ENCODE data around the gene PHYHIPL.

Gene PHYHIPL

DNA sequence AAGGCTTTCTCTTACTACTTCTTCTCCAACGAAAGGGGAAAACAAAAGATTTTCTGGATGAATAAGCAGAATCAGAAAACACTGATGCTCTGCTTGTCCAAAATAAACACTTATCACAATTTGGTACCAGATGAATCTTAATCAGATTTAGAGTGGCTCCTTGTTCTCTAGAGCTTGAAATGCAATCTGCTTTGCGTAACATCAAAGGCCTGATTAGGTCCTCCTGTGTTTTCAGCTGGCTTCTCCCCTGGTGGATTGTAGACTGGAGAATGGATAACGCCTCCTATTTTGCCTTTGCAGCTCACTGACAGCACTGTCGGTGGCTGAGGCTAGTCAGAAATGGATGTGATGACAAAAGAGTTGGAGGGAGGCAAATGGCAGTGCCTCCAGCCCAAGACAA lies 94.7 kb downstream of the PHYHIPL start:
- H3K4me3 Mint-ChIP-seq = no peak overlapping the region
- no peaks in the 10 kb centered on the region for H3K27me3 Mint-ChIP-seq
- H3K36me3 Mint-ChIP-seq (ENCODE audit: insufficient read depth) = no peaks in the 10 kb centered on the region
- DNase-seq (ENCODE audit: low spot score in 2 of 2) = no peak
- ATAC-seq (replicated peaks; ENCODE audit: extremely low read depth, poor library complexity, severe bottlenecking) = no peak
- no peaks in the 10 kb centered on the region for H3K4me1 Mint-ChIP-seq
- no peak overlapping the region for H3K27ac Mint-ChIP-seq (ENCODE audit: low read depth)
- peaks cover 26% of the 10 kb centered on the region for H3K9me3 Mint-ChIP-seq

DNA sequence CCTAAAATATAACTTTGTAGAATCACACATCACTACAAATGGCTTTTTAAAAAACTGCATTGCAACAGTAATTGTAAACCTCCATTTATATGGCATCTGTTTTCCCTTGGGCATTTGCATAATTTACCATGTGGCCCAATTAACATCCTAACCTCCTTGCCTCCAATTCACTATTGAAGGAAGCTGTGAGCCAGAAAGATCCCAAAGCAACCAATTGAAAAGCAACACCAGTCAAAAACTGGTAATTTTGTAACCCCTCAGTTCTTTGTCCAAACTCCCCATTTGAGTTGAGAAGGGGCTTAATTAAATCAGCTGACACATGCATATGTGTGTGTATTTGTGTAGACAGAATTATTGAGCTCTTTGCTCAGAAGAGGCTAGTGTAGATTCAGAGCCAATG lies 95.6 kb downstream of the PHYHIPL start:
- H3K4me1 Mint-ChIP-seq = no peaks in the 10 kb centered on the region
- peaks cover 30% of the 10 kb centered on the region for H3K9me3 Mint-ChIP-seq
- no peaks in the 10 kb centered on the region for H3K36me3 Mint-ChIP-seq (ENCODE audit: insufficient read depth)
- no peaks in the 10 kb centered on the region for H3K27me3 Mint-ChIP-seq
- DNase-seq (ENCODE audit: low spot score in 2 of 2) (no peak), ATAC-seq (replicated peaks; ENCODE audit: extremely low read depth, poor library complexity, severe bottlenecking) (no peak)
- H3K4me3 Mint-ChIP-seq = no peak overlapping the region
- no peak overlapping the region for H3K27ac Mint-ChIP-seq (ENCODE audit: low read depth)

DNA sequence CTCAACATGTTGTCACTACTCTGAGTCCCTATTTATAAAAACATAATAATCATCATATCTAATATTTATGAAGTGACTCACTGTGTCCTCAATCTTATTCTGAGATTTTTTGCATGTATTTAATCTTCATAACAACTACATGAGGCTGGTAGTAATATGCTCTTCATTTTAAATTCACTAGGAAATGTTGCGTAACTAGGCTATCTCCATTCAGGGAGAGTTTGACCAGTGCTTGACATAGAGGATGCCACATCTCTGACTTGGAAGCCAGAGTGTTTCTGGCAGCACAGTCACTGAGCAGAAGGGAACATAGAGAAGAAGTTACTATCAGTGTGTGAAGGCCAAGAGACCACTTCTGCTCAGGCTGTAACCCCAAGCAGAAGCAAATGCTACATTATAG lies 97.0 kb downstream of the PHYHIPL start:
- H3K9me3 Mint-ChIP-seq = peaks cover 23% of the 10 kb centered on the region
- no peaks in the 10 kb centered on the region for H3K36me3 Mint-ChIP-seq (ENCODE audit: insufficient read depth)
- ATAC-seq (replicated peaks; ENCODE audit: extremely low read depth, poor library complexity, severe bottlenecking) = no peak
- no peaks in the 10 kb centered on the region for H3K27me3 Mint-ChIP-seq
- no peaks in the 10 kb centered on the region for H3K4me1 Mint-ChIP-seq
- H3K4me3 Mint-ChIP-seq = no peak overlapping the region
- H3K27ac Mint-ChIP-seq (ENCODE audit: low read depth) = no peak overlapping the region
- no peak for DNase-seq (ENCODE audit: low spot score in 2 of 2)

DNA sequence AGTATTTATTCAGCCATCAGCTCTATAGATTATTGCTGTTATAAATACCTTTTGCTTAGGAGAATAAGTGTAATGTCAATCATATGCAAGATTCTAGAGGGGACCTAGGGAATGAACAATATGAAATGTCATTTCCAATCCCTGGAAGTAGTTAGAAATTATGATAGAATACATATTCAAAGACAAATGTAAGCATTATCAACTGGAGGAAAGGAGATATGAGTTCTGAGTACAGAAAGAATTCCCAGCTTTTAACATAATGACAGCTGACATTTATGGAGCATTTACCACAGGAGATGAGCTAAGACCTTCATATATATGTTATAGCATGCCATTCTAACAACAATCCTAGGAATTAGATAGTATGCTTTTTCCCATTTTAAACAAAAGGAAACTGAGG lies 99.7 kb downstream of the PHYHIPL start:
- DNase-seq (ENCODE audit: low spot score in 2 of 2) (no peak), ATAC-seq (replicated peaks; ENCODE audit: extremely low read depth, poor library complexity, severe bottlenecking) (no peak)
- Mint-ChIP-seq H3K4me3 (no peak overlapping the region), H3K9me3 (peaks cover 11% of the 10 kb centered on the region), H3K27ac (ENCODE audit: low read depth) (no peak overlapping the region), H3K4me1 (no peaks in the 10 kb centered on the region), H3K27me3 (no peaks in the 10 kb centered on the region), H3K36me3 (ENCODE audit: insufficient read depth) (no peaks in the 10 kb centered on the region)

DNA sequence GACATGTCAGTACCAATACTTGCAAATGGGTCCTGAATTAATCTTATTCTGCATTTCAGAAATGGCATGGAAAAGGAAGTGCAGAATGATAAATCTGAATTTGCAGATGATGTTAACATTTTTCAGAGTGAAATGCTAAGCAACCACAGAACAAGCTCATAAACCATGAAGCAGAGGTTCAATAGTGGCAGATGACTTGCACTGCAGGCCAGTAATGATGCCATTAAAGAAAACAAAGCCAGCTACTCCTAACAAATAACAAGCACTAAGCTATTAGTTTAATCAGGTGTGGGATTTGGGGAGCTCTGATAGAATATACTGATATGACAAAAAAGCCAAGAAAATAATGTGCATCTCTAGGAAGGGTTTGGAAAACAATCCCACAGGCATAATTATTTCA lies 100.5 kb downstream of the PHYHIPL start:
- DNase-seq (ENCODE audit: low spot score in 2 of 2) (no peak), ATAC-seq (replicated peaks; ENCODE audit: extremely low read depth, poor library complexity, severe bottlenecking) (no peak)
- peaks cover 11% of the 10 kb centered on the region for H3K9me3 Mint-ChIP-seq
- no peaks in the 10 kb centered on the region for H3K36me3 Mint-ChIP-seq (ENCODE audit: insufficient read depth)
- H3K27ac Mint-ChIP-seq (ENCODE audit: low read depth) = no peak overlapping the region
- H3K4me3 Mint-ChIP-seq = no peak overlapping the region
- no peaks in the 10 kb centered on the region for H3K27me3 Mint-ChIP-seq
- no peaks in the 10 kb centered on the region for H3K4me1 Mint-ChIP-seq

DNA sequence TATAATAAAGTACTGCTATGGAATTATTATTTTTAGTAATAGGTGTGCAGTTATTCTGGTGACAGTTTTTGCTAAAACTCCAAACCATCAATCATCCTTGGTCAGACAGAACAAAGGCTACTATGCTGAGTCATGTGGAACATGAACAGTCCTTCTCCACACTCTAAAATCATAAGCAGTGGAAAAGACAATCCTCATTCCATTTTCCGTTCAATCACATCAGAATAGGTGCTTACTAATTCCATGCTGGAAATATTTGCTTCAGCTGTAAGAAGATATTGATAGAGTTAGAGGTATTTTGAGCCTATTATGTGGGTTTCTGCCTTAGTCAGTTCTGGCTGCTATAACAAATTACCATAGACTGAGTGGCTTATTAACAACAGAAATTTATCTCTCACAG lies 103.0 kb downstream of the PHYHIPL start:
- Mint-ChIP-seq H3K4me3 (no peak overlapping the region), H3K27me3 (no peaks in the 10 kb centered on the region), H3K36me3 (ENCODE audit: insufficient read depth) (no peaks in the 10 kb centered on the region), H3K4me1 (no peaks in the 10 kb centered on the region), H3K9me3 (peaks cover 11% of the 10 kb centered on the region), H3K27ac (ENCODE audit: low read depth) (no peak overlapping the region)
- ATAC-seq (replicated peaks; ENCODE audit: extremely low read depth, poor library complexity, severe bottlenecking) (no peak), DNase-seq (ENCODE audit: low spot score in 2 of 2) (no peak)

DNA sequence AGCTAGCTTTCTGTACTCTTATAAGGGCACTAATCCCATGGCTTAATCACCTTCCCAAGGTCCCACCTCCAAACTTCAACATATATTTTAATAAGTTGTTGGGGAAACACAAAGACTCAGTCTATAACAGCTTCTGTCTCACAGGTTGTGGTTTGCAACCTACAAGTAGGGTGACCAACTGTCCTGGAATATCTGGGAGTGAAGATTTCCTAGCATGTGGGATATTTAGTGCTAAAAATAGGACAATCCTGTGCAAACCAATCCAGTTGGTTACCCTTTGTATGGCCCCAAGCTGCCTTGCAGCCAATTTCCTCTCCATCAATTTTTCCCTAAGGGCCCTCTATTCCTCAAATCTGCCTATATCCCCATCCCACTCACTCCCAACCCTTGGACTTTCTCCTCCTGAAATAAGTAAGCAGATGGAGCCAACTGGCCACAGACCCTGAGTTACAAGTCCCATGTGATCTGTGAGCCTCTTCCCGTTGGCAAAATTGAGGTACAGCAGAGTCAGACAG lies 103.6 kb downstream of the PHYHIPL start:
- DNase-seq (ENCODE audit: low spot score in 2 of 2) (no peak), ATAC-seq (replicated peaks; ENCODE audit: extremely low read depth, poor library complexity, severe bottlenecking) (no peak)
- peaks cover 11% of the 10 kb centered on the region for H3K9me3 Mint-ChIP-seq
- no peak overlapping the region for H3K27ac Mint-ChIP-seq (ENCODE audit: low read depth)
- H3K27me3 Mint-ChIP-seq = no peaks in the 10 kb centered on the region
- no peaks in the 10 kb centered on the region for H3K36me3 Mint-ChIP-seq (ENCODE audit: insufficient read depth)
- no peaks in the 10 kb centered on the region for H3K4me1 Mint-ChIP-seq
- no peak overlapping the region for H3K4me3 Mint-ChIP-seq

DNA sequence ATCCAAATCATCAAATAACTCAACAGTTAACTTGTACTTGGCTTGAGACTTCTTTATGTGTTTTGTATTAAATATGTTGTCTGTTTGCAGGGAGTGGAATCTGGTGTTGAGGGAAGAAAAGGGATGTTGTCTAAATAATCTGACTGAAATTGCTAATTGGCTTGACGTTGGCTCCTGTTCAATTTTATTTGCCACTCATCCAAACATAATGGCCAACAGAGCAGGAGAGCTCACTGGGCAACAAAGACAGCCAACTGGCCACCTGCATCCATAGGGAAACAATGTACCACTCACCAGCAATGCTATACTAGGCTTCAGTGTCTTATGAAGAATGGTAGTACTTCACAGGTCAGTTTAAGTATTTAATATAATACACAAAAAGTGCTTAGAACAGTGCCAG lies 105.4 kb downstream of the PHYHIPL start:
- H3K27me3 Mint-ChIP-seq = no peaks in the 10 kb centered on the region
- no peak for ATAC-seq (replicated peaks; ENCODE audit: extremely low read depth, poor library complexity, severe bottlenecking)
- H3K4me1 Mint-ChIP-seq = no peaks in the 10 kb centered on the region
- no peak overlapping the region for H3K27ac Mint-ChIP-seq (ENCODE audit: low read depth)
- DNase-seq (ENCODE audit: low spot score in 2 of 2) = no peak
- H3K9me3 Mint-ChIP-seq = peaks cover 5% of the 10 kb centered on the region
- no peaks in the 10 kb centered on the region for H3K36me3 Mint-ChIP-seq (ENCODE audit: insufficient read depth)
- H3K4me3 Mint-ChIP-seq = no peak overlapping the region

DNA sequence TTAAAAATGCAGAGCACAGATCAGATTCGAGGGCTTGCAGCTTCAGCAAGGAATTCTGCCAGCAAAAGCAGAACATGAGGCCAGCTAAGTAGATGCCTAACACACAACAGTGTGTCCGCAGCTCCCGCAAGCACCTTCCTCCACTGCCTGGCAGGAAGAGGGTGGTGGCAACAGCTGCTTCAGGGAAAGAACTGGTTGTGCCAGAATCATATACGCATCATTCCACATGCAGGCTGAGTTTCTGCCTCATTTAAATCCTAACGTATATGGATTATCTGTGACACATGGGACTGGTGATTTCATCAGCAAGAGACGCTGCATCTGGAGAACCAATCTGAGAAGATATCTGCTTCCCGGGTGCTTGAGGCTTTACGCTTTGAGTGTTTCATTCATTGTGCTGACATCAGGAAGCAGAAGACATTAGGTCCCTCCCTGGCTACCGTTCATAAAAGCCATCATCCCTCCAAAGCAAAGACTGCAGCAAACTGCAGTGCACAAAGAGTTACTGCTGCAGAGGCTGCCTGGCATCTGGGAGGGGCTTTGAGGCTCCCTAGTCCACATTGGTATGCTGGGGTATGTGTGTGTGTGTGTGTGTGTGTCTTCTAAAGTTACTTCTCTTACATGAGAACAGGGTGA lies 107.1 kb downstream of the PHYHIPL start:
- ATAC-seq (replicated peaks; ENCODE audit: extremely low read depth, poor library complexity, severe bottlenecking) (no peak), DNase-seq (ENCODE audit: low spot score in 2 of 2) (no peak)
- Mint-ChIP-seq H3K27ac (ENCODE audit: low read depth) (no peak overlapping the region), H3K27me3 (no peaks in the 10 kb centered on the region), H3K36me3 (ENCODE audit: insufficient read depth) (no peaks in the 10 kb centered on the region), H3K9me3 (no peaks in the 10 kb centered on the region), H3K4me3 (no peak overlapping the region), H3K4me1 (no peaks in the 10 kb centered on the region)

DNA sequence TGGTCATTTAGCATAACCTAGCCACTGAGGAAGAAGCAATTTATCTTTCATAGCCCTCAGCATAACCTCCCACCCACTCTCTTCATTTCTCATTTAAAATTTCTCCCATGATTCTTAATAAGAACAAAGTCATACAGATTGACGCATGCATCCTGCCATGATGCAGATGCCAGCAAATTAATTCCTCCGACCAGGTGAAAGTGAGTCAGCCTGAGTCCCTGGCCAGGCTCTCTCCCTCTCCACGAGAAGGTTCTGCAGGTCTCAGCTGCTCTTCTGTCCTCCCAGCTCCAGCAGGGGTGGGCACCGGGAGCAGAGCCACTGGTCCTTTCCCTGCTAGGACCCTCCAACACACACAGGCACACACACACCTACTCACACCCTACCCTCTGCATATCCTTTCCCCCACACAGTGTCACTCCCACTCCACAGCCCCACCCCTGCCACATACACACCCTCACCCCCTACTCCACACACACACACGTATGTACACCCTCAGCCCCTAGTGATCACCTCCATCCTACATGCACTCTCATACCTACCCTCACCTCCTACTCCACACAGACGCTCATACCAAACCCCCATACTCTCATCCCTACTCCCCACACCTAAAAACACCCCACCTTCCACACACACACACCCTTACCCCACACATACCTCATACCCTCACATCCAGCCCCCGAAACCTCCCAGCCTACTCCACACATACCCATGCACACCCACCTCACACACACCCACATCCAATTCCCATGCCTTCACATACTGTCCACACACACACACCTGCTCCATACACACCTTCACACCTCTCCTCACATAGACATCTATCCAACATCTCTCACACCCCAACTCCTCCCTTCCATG lies 107.9 kb downstream of the PHYHIPL start:
- Mint-ChIP-seq H3K4me3 (no peak overlapping the region), H3K27ac (ENCODE audit: low read depth) (no peak overlapping the region), H3K4me1 (no peaks in the 10 kb centered on the region), H3K9me3 (no peaks in the 10 kb centered on the region), H3K27me3 (no peaks in the 10 kb centered on the region), H3K36me3 (ENCODE audit: insufficient read depth) (no peaks in the 10 kb centered on the region)
- no peak for DNase-seq (ENCODE audit: low spot score in 2 of 2)
- no peak for ATAC-seq (replicated peaks; ENCODE audit: extremely low read depth, poor library complexity, severe bottlenecking)

DNA sequence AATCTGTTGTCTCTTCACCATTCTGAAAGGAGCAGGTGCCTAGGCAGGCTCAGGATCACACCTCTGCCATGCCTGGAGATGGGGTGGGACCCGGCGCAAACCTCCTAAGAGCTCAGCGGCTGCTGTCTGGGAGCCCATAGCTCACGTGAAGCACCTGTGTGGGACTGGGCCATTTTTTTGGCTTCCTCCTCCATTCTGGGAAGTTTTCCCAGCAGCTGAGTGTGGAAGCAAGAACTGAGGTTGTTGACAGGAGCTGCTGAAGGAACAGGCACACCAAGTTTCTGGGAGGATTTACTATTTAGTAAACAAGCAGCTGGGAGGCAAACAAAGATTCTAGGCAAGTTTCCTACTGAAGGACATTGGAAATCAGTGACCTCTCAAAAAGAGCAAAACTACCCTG lies 108.6 kb downstream of the PHYHIPL start:
- DNase-seq (ENCODE audit: low spot score in 2 of 2) (no peak), ATAC-seq (replicated peaks; ENCODE audit: extremely low read depth, poor library complexity, severe bottlenecking) (no peak)
- no peaks in the 10 kb centered on the region for H3K4me1 Mint-ChIP-seq
- H3K27ac Mint-ChIP-seq (ENCODE audit: low read depth) = no peak overlapping the region
- peaks cover under 1% of the 10 kb centered on the region for H3K9me3 Mint-ChIP-seq
- no peak overlapping the region for H3K4me3 Mint-ChIP-seq
- H3K27me3 Mint-ChIP-seq = no peaks in the 10 kb centered on the region
- H3K36me3 Mint-ChIP-seq (ENCODE audit: insufficient read depth) = no peaks in the 10 kb centered on the region

DNA sequence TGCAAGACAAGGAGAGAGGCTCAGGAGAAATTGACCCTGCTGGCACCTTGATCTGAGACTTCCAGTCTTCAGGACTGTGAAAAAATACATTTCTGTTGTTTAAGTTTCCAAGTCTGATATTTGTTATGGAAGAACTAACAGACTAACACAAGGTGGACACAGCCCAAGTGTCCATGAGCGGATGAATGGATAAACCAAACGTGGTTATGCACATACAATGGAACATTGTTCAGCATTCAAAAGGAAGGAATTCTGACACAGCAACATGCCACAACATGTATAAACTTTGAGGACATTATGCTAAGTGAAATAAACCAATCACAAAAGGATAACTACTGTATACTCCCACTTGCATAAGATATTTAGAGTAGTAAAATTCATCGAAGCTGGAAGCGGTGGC lies 109.4 kb downstream of the PHYHIPL start:
- no peaks in the 10 kb centered on the region for H3K36me3 Mint-ChIP-seq (ENCODE audit: insufficient read depth)
- H3K27me3 Mint-ChIP-seq = no peaks in the 10 kb centered on the region
- no peak for DNase-seq (ENCODE audit: low spot score in 2 of 2)
- no peak for ATAC-seq (replicated peaks; ENCODE audit: extremely low read depth, poor library complexity, severe bottlenecking)
- no peak overlapping the region for H3K27ac Mint-ChIP-seq (ENCODE audit: low read depth)
- peaks cover 5% of the 10 kb centered on the region for H3K9me3 Mint-ChIP-seq
- no peak overlapping the region for H3K4me3 Mint-ChIP-seq
- no peaks in the 10 kb centered on the region for H3K4me1 Mint-ChIP-seq

DNA sequence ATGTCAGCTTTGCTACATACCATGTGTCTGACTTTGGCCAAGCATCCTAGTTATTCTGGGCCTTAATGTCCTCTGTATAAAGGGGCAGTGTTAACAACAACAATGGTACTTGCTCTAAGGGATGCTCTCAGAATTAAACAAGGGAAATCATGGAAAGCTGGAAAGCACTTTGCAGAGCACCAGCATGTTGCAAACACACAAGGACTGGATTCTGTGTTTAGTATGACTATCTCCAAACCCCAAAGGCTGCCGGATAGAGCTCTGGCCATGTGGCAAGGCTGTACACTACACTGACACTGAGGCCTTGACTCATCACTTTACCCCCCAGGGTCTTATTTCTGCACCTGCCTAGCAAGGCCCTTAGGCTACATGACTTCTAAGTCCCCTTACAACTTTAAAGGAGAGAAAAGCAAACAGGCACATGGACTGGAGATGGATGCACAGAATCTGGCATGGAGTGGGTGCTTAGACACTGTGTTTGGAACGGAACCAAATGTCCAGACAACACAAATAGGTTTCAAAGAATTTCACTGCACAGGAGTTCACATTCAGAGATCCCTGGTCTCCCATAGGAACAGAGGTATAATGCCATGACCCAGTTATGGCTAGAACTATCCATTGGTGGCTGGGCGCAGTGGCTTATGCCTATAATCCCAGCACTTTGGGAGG lies 111.3 kb downstream of the PHYHIPL start:
- Mint-ChIP-seq H3K4me3 (no peak overlapping the region), H3K27me3 (no peaks in the 10 kb centered on the region)

More for the DNA sequence above, 111.3 kb downstream of the PHYHIPL start:
- Mint-ChIP-seq H3K4me1 (no peaks in the 10 kb centered on the region), H3K27ac (ENCODE audit: low read depth) (no peak overlapping the region), H3K36me3 (ENCODE audit: insufficient read depth) (no peaks in the 10 kb centered on the region), H3K9me3 (peaks cover 5% of the 10 kb centered on the region)
- DNase-seq (ENCODE audit: low spot score in 2 of 2) (no peak), ATAC-seq (replicated peaks; ENCODE audit: extremely low read depth, poor library complexity, severe bottlenecking) (no peak)

All from central memory CD8-positive, alpha-beta T cell (primary cell).